Measurements from ENCODE around the gene BMP2. TPM values are rescaled to one million over a fixed set of nuclear protein-coding genes. Genes with fewer than 3 reads are reported as not detected.

Gene BMP2
- total and polyA plus RNA-seq, 3 experiments from 2014 or later, result not detected

DNA sequence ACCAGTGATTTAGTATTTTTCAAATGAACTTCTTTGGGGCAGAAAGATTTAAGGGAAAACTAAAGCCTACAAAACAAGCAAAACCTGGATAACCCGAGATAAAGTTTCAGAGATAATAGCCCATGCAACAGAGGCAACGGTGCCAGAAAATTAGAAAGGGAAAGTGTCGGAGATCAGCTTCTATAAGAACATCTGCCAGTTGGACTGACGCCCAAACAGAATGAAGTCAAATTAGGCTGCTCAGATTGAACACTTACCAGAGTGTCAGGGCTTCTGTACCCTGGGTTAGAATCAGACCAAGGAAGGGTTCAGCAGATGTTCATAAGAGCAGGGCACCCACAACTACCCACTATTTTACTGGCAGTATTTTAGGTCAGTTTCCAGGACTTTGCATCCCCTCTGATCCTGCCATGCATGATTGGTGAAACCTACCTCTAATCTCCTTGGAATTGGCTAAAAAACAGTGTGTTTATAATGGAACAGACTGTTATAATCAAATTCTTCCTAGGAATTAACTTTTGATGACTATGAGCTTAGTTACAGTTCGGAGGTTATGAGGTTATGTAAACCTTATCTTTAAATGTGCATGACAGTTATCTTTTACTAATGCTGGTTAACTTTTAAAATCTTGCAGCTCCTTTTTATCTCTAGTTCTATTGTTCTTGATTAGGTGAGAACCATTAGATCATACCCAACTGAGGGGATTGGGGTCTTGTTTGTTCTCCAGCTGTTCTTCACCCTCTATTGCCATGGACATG lies 13.1 kb downstream of the BMP2 start:
- ChIA-PET CTCF (no interaction called here), POLR2A (no interaction called here)
- H3K9me3 Mint-ChIP-seq, result peaks cover 0 to 4% (median 0%) of the 10 kb centered on the region in 5 donors

DNA sequence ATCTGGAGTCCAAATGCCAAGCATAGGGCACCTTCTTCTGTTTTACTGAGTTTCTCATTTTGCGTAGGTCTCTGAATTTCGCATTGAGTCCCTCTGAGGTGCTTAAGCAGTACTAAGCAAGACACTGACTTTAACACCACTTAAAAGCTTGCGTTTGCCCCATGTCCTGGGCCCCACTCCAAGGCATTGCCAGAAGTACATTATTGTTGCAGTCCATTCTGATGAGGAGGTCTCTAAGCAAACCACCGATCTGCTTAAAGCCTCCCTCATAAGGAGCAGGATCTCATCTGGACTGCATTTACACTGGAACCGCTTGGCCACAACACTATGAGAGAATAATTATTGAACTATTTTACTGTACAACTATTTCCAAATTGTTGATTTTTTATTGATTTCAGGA lies 16.3 kb downstream of the BMP2 start:
- no peaks in the 10 kb centered on the region for H3K36me3 Mint-ChIP-seq
- no peaks in the 10 kb centered on the region for H3K9me3 ChIP-seq (ENCODE audit: low read length)
- POLR2A ChIA-PET, result no interaction called here

More for the DNA sequence above, 13.1 kb downstream of the BMP2 start:
- H3K4me1 ChIP-seq (ENCODE audit: insufficient read depth, low read length), result no peaks in the 10 kb centered on the region
- H3K4me3 Mint-ChIP-seq, result no peak overlapping the region
- H3K9me3 ChIP-seq (ENCODE audit: low read length), result no peaks in the 10 kb centered on the region
- DNase-seq, result no peak
- no peaks in the 10 kb centered on the region for H3K36me3 Mint-ChIP-seq
- H3K27ac Mint-ChIP-seq, result no peak overlapping the region
- H3K27me3 ChIP-seq (ENCODE audit: insufficient read depth, low read length, poor library complexity, severe bottlenecking), result no peaks in the 10 kb centered on the region
- H3K4me3 ChIP-seq (ENCODE audit: low read length), result no peak overlapping the region
- H3K27ac ChIP-seq (ENCODE audit: low read depth, low read length), result no peak overlapping the region
- H3K4me1 Mint-ChIP-seq, result no peaks in the 10 kb centered on the region
- no peaks in the 10 kb centered on the region for H3K36me3 ChIP-seq (ENCODE audit: insufficient read depth, low read length)
- no peaks in the 10 kb centered on the region for H3K27me3 Mint-ChIP-seq

DNA sequence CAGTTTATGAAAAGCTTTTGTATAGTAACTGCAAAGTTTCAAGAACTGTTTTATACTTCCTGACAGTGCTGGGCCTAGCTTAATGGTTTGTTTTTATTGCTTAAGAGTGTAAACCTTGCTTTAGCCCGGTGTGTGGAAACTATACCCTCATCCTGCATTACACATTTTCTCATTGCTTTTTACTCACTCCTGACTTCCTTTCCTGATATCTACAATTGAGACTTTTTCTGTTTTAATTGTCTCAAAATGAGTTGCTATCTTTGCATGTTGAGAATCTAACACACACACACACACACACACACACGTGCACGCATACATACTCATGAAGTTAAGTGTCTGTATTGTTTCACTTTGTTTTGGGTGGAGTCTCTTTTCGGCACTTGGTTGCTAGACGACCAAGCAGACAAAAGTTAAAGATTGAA lies 16.7 kb downstream of the BMP2 start:
- DNase-seq, result no peak
- H3K4me3 Mint-ChIP-seq, result no peak overlapping the region
- H3K9me3 Mint-ChIP-seq, result peaks cover 0 to 8% (median 3%) of the 10 kb centered on the region in 5 donors
- H3K27me3 Mint-ChIP-seq, result no peaks in the 10 kb centered on the region
- Histone ChIP-seq H3K4me3 (ENCODE audit: low read length) (no peak overlapping the region), H3K36me3 (ENCODE audit: insufficient read depth, low read length) (no peaks in the 10 kb centered on the region), H3K9me3 (ENCODE audit: low read length) (no peaks in the 10 kb centered on the region), H3K4me1 (ENCODE audit: insufficient read depth, low read length) (no peaks in the 10 kb centered on the region), H3K27me3 (ENCODE audit: insufficient read depth, low read length, poor library complexity, severe bottlenecking) (no peaks in the 10 kb centered on the region), H3K27ac (ENCODE audit: low read depth, low read length) (no peak overlapping the region)
- no peaks in the 10 kb centered on the region for H3K36me3 Mint-ChIP-seq
- ChIA-PET CTCF (no interaction called here), POLR2A (no interaction called here)
- H3K4me1 Mint-ChIP-seq, result no peaks in the 10 kb centered on the region
- no peak overlapping the region for H3K27ac Mint-ChIP-seq

More for the DNA sequence above, 16.3 kb downstream of the BMP2 start:
- CTCF ChIA-PET, result no interaction called here
- no peaks in the 10 kb centered on the region for H3K27me3 Mint-ChIP-seq
- no peak overlapping the region for H3K27ac Mint-ChIP-seq
- H3K9me3 Mint-ChIP-seq, result peaks cover 0 to 8% (median 3%) of the 10 kb centered on the region in 5 donors
- Histone ChIP-seq H3K4me1 (ENCODE audit: insufficient read depth, low read length) (no peaks in the 10 kb centered on the region), H3K4me3 (ENCODE audit: low read length) (no peak overlapping the region), H3K27me3 (ENCODE audit: insufficient read depth, low read length, poor library complexity, severe bottlenecking) (no peaks in the 10 kb centered on the region), H3K36me3 (ENCODE audit: insufficient read depth, low read length) (no peaks in the 10 kb centered on the region), H3K27ac (ENCODE audit: low read depth, low read length) (no peak overlapping the region)
- no peak overlapping the region for H3K4me3 Mint-ChIP-seq
- no peaks in the 10 kb centered on the region for H3K4me1 Mint-ChIP-seq
- no peak for DNase-seq

DNA sequence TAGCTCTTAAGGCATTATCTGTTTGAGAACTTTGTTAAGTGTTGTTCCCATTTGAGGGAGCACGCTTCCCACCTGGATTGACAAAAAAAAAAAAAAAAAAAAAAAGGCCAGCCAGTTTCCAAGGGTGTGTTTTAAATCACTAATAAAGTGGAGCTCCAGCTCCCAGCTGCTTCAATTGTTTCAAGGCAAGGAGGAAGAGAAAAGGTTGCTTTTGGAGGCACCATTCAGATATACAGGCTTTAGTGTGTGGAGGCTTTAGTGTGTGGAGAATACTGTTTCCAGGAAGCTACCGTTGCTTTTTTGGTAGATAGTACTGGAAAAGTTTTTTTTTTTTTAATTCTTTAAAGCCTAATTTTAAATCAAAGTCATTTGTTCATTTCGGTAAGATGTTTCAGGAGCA lies 17.3 kb downstream of the BMP2 start:
- Mint-ChIP-seq H3K4me1 (no peaks in the 10 kb centered on the region), H3K27ac (no peak overlapping the region), H3K4me3 (no peak overlapping the region), H3K9me3 (peaks cover 0 to 9% (median 3%) of the 10 kb centered on the region in 5 donors), H3K27me3 (no peaks in the 10 kb centered on the region), H3K36me3 (no peaks in the 10 kb centered on the region)
- Histone ChIP-seq H3K4me3 (ENCODE audit: low read length) (no peak overlapping the region), H3K36me3 (ENCODE audit: insufficient read depth, low read length) (no peaks in the 10 kb centered on the region), H3K4me1 (ENCODE audit: insufficient read depth, low read length) (no peaks in the 10 kb centered on the region), H3K27me3 (ENCODE audit: insufficient read depth, low read length, poor library complexity, severe bottlenecking) (no peaks in the 10 kb centered on the region), H3K9me3 (ENCODE audit: low read length) (no peaks in the 10 kb centered on the region), H3K27ac (ENCODE audit: low read depth, low read length) (no peak overlapping the region)
- ChIA-PET POLR2A (no interaction called here), CTCF (no interaction called here)
- DNase-seq, result no peak

DNA sequence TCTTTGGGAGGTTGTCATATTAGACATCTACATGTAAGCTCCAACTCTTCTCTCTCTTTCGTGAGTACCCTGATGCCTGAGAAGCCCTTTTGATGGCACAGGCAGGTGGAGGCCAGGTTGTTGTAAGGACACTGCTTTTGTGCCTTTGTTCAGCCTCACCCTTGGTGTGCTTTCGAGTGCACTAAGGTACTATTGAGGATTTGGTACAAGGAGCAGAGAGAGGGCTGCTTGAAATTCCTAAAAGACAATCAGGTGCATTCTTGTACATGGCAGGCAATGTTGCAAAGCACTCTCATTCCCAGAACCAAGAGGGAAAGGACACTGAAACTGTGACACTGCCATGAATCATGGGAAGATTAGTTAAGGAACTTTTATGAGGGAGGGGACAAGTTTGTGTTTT lies 19.1 kb downstream of the BMP2 start:
- no peaks in the 10 kb centered on the region for H3K27me3 ChIP-seq (ENCODE audit: insufficient read depth, low read length, poor library complexity, severe bottlenecking)

DNA sequence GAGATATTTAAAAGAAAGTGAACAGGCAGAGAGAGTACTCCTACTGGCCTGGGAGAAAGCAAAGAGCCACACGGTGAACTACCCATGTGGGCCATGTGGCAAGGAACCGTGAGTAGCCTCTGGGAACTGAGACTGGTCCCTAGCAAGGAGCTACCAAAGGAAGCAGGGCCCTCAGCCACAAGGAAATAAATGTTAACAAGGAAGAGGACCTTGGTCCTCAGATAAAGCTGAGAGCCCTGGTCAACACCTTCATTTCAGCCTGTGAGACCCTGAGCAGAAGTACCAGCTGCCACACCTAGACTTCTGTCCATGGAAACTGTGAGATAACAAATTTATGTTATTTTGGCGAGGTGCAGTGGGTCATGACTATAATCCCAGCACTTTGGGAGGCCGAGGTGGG lies 25.3 kb downstream of the BMP2 start:
- Mint-ChIP-seq H3K27me3 (no peaks in the 10 kb centered on the region), H3K36me3 (no peaks in the 10 kb centered on the region)
- no peaks in the 10 kb centered on the region for H3K27me3 ChIP-seq (ENCODE audit: insufficient read depth, low read length, poor library complexity, severe bottlenecking)

More for the DNA sequence above, 19.1 kb downstream of the BMP2 start:
- Histone ChIP-seq H3K36me3 (ENCODE audit: insufficient read depth, low read length) (no peaks in the 10 kb centered on the region), H3K4me1 (ENCODE audit: insufficient read depth, low read length) (no peaks in the 10 kb centered on the region), H3K9me3 (ENCODE audit: low read length) (no peaks in the 10 kb centered on the region), H3K27ac (ENCODE audit: low read depth, low read length) (no peak overlapping the region), H3K4me3 (ENCODE audit: low read length) (no peak overlapping the region)
- no peaks in the 10 kb centered on the region for H3K4me1 Mint-ChIP-seq
- H3K36me3 Mint-ChIP-seq, result no peaks in the 10 kb centered on the region
- ChIA-PET POLR2A (no interaction called here), CTCF (no interaction called here)
- DNase-seq, result no peak
- no peak overlapping the region for H3K27ac Mint-ChIP-seq
- peaks cover 0 to 9% (median 3%) of the 10 kb centered on the region in 5 donors for H3K9me3 Mint-ChIP-seq
- H3K4me3 Mint-ChIP-seq, result no peak overlapping the region
- H3K27me3 Mint-ChIP-seq, result no peaks in the 10 kb centered on the region

DNA sequence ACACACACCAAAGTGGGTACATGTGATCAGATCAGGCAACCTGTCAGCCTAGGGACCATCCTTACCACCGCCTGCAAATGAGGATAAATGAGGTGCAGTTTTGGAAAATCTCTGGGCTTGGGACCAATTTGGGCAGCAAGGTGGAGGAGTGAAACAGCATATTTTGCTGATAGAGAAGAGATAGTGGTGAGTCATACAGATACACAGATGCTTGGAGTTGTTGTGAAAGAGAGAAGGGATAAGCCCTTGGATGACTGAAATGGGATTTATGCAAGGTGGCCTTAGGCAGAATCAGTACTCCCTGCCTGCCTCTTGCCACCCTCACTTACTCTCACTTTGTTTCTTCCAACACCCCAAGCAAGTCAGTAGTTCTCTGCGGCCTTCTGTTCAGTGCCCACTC lies 34.7 kb downstream of the BMP2 start:
- Mint-ChIP-seq H3K4me3 (no peak overlapping the region), H3K36me3 (no peaks in the 10 kb centered on the region), H3K9me3 (peaks cover 10 to 20% (median 16%) of the 10 kb centered on the region in 5 donors), H3K27me3 (no peaks in the 10 kb centered on the region), H3K27ac (no peak overlapping the region), H3K4me1 (no peaks in the 10 kb centered on the region)
- Histone ChIP-seq H3K27me3 (ENCODE audit: insufficient read depth, low read length, poor library complexity, severe bottlenecking) (no peaks in the 10 kb centered on the region), H3K4me3 (ENCODE audit: low read length) (no peak overlapping the region), H3K9me3 (ENCODE audit: low read length) (no peaks in the 10 kb centered on the region), H3K27ac (ENCODE audit: low read depth, low read length) (no peak overlapping the region), H3K4me1 (ENCODE audit: insufficient read depth, low read length) (no peaks in the 10 kb centered on the region), H3K36me3 (ENCODE audit: insufficient read depth, low read length) (no peaks in the 10 kb centered on the region)
- DNase-seq, result no peak
- CTCF ChIA-PET, result no interaction called here
- POLR2A ChIA-PET, result no interaction called here

More for the DNA sequence above, 25.3 kb downstream of the BMP2 start:
- no peak overlapping the region for H3K27ac Mint-ChIP-seq
- CTCF ChIA-PET, result no interaction called here
- H3K36me3 ChIP-seq (ENCODE audit: insufficient read depth, low read length), result no peaks in the 10 kb centered on the region
- H3K9me3 Mint-ChIP-seq, result peaks cover 2 to 12% (median 4%) of the 10 kb centered on the region in 5 donors
- no peak for DNase-seq
- H3K4me1 ChIP-seq (ENCODE audit: insufficient read depth, low read length), result no peaks in the 10 kb centered on the region
- H3K4me3 Mint-ChIP-seq, result no peak overlapping the region
- no peaks in the 10 kb centered on the region for H3K4me1 Mint-ChIP-seq
- no peak overlapping the region for H3K4me3 ChIP-seq (ENCODE audit: low read length)
- no peaks in the 10 kb centered on the region for H3K9me3 ChIP-seq (ENCODE audit: low read length)
- no peak overlapping the region for H3K27ac ChIP-seq (ENCODE audit: low read depth, low read length)
- POLR2A ChIA-PET, result no interaction called here

DNA sequence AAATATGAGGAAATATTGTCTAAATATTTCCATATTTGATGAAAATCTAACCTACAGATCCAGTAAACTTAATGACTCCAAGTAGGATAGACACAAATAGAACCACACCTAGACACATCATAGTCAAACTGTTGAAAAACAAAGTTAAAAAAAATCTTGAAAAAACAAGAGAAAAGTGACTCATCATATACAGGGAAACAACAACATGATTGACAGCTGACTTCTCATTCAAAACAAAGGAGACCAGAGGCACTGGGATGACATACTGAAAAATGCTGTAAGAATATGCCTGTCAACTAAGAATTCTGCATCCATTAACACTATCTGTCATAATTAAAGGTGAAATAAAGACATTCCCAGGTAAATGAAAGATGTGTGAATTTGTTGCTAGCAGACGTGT lies 38.8 kb downstream of the BMP2 start:
- Mint-ChIP-seq H3K27me3 (no peaks in the 10 kb centered on the region), H3K4me1 (no peaks in the 10 kb centered on the region), H3K9me3 (peaks cover 9 to 18% (median 16%) of the 10 kb centered on the region in 5 donors), H3K36me3 (no peaks in the 10 kb centered on the region), H3K27ac (no peak overlapping the region), H3K4me3 (no peak overlapping the region)
- ChIA-PET POLR2A (no interaction called here), CTCF (no interaction called here)
- H3K4me1 ChIP-seq (ENCODE audit: insufficient read depth, low read length), result no peaks in the 10 kb centered on the region
- no peak overlapping the region for H3K4me3 ChIP-seq (ENCODE audit: low read length)
- no peak for DNase-seq
- no peaks in the 10 kb centered on the region for H3K36me3 ChIP-seq (ENCODE audit: insufficient read depth, low read length)
- H3K27ac ChIP-seq (ENCODE audit: low read depth, low read length), result no peak overlapping the region
- no peaks in the 10 kb centered on the region for H3K27me3 ChIP-seq (ENCODE audit: insufficient read depth, low read length, poor library complexity, severe bottlenecking)
- no peaks in the 10 kb centered on the region for H3K9me3 ChIP-seq (ENCODE audit: low read length)

All from CD8-positive, alpha-beta memory T cell (primary cell).